Lower leg skin (tissue), 3 donors: ENCODE data around the gene GABRB3.

Source experiments
- CTCF ChIP-seq, 3 donors: fragments of 450-650 bp; IDR thresholded peaks; one replicate each; pipeline ENCODE4 v1.5.1; 2016; ENCODE audit warnings: antibody characterized with exemption in 3 of 3, mild to moderate bottlenecking in 3 of 3, moderate library complexity in 2 of 3
- POLR2A ChIP-seq, 2 donors: fragments of 450-650 bp; IDR thresholded peaks; one replicate each; pipeline ENCODE4 v1.6.1; 2016 to 2017; ENCODE audit warnings: antibody characterized with exemption in 2 of 2, mild to moderate bottlenecking in 1 of 2, moderate library complexity in 1 of 2

DNA sequence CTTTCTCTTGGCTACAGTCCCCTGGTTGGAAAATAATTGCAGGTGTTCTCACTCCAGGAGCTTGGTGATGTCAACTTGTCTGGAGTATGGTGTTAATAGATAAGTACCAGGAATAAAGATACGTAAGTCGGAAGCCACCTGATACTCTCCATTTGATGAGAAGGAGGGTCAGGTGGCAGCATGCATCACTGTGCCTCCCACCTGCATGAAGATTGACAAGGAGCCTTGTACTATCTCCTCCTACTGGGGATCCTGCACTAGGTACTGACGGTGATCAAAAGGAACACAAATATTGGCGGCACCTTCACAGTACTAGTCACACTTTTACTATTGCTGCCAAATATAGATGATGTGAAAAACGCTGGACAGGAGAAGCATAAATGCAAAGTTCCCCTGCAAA lies 32.6 kb upstream of the GABRB3 start:
- no peak for TF ChIP-seq POLR2A (IDR thresholded peaks at IDR 0.05)
- no peak for TF ChIP-seq CTCF (IDR thresholded peaks at IDR 0.05)
